Hepatocyte (in vitro differentiated cells): Measurements from ENCODE around the gene PDCD6IP.

Experiments used
- EZH2 ChIP-seq: fragments of 200-600 bp; sonication (generic); IDR thresholded peaks from 2 replicates; pipeline ENCODE4 v1.6.1; 2016; ENCODE audit warnings: antibody characterized with exemption, mild to moderate bottlenecking, borderline replicate concordance
- EZH2phosphoT487 ChIP-seq: fragments of 200-600 bp; sonication (generic); IDR thresholded peaks from one replicate; pipeline ENCODE4 v1.6.1; 2018; ENCODE audit warnings: antibody characterized with exemption, mild to moderate bottlenecking, low read depth, moderate library complexity; ENCODE audit not compliant: unreplicated experiment, severe bottlenecking
- TF ChIP-seq, protein P1 (sequence below): fragments of 200-600 bp; sonication (generic); IDR thresholded peaks from 2 replicates; pipeline ENCODE4 v1.5.1; 2016; ENCODE audit warnings: antibody characterized with exemption, mild to moderate bottlenecking; ENCODE audit not compliant: poor library complexity

- TF ChIP-seq EZH2 (no peak), EZH2phosphoT487 (no peak)
- TF ChIP-seq, protein P1, sequence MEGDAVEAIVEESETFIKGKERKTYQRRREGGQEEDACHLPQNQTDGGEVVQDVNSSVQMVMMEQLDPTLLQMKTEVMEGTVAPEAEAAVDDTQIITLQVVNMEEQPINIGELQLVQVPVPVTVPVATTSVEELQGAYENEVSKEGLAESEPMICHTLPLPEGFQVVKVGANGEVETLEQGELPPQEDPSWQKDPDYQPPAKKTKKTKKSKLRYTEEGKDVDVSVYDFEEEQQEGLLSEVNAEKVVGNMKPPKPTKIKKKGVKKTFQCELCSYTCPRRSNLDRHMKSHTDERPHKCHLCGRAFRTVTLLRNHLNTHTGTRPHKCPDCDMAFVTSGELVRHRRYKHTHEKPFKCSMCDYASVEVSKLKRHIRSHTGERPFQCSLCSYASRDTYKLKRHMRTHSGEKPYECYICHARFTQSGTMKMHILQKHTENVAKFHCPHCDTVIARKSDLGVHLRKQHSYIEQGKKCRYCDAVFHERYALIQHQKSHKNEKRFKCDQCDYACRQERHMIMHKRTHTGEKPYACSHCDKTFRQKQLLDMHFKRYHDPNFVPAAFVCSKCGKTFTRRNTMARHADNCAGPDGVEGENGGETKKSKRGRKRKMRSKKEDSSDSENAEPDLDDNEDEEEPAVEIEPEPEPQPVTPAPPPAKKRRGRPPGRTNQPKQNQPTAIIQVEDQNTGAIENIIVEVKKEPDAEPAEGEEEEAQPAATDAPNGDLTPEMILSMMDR = no peak
Observed at GRCh38 chr3:33786565-33787327, 11.7 kb upstream of the PDCD6IP start.
